Vagina (tissue), 2 donors: ENCODE data around the gene RIT2. TPM values are rescaled to one million over a fixed set of nuclear protein-coding genes. Genes with fewer than 3 reads are reported as not detected.

Source experiments
- DNase-seq, 2 donors: peaks; one replicate each; pipeline ENCODE4 v3.0.0-alpha.2; 2017; ENCODE audit errors: extremely low spot score in 2 of 2
- H3K27ac ChIP-seq: fragments of 200-600 bp; sonication (generic); one replicate; pipeline ENCODE4 v1.5.1; 2019
- H3K27me3 ChIP-seq: fragments of 200-600 bp; sonication (generic); one replicate; pipeline ENCODE4 v1.5.1; 2019
- H3K36me3 ChIP-seq, 2 donors: fragments of 200-600 bp; sonication (generic); one replicate each; pipeline ENCODE4 v1.5.1; 2017 to 2019
- H3K4me1 ChIP-seq: fragments of 200-600 bp; sonication (generic); one replicate; pipeline ENCODE4 v1.5.1; 2019
- H3K4me3 ChIP-seq, 2 donors: fragments of 200-600 bp; sonication (generic); 1 replicate in 1 of 2; 2 replicates in 1 of 2; pipeline ENCODE4 v1.5.1; 2016 to 2019
- H3K9me3 ChIP-seq: fragments of 200-600 bp; sonication (generic); one replicate; pipeline ENCODE4 v1.5.1; 2019
- POLR2A ChIP-seq, 2 donors: fragments of 450-650 bp; IDR thresholded peaks; one replicate each; pipeline ENCODE4 v1.6.1; 2017; ENCODE audit warnings: antibody characterized with exemption in 2 of 2, mild to moderate bottlenecking in 2 of 2, moderate library complexity in 2 of 2
- POLR2AphosphoS5 ChIP-seq, 2 donors: sonication (generic); formaldehyde crosslinking; IDR thresholded peaks; one replicate each; pipeline ENCODE4 v1.9.0; 2017; ENCODE audit warnings: antibody characterized with exemption in 2 of 2, mild to moderate bottlenecking in 2 of 2, low read depth in 1 of 2; ENCODE audit not compliant: insufficient read depth in 1 of 2
- intact Hi-C: fragments of 100-400 bp; cut with DNase I; formaldehyde crosslinking; loops from one replicate; pipeline ENCODE4 v1.15.1; 2023
- total RNA-seq: library from RNA; depleted of rRNA; stranded (reverse); fragments of >200 nt; gene quantifications from one replicate; pipeline ENCODE4 v1.2.3, GENCODE V29; 2016
- TF ChIP-seq, protein P1 (sequence below), 3 experiments: fragments of 450-650 bp in 2 of 3; fragments of 200-600 bp in 1 of 3; sonication (generic) in 1 of 3; IDR thresholded peaks; one replicate each; pipeline ENCODE4 v1.5.1; 2017 to 2019; ENCODE audit warnings: antibody characterized with exemption in 3 of 3, mild to moderate bottlenecking in 2 of 3, moderate library complexity in 2 of 3

RIT2 gene
- total RNA-seq, 1 donor from 2014 or later, result not detected

DNA sequence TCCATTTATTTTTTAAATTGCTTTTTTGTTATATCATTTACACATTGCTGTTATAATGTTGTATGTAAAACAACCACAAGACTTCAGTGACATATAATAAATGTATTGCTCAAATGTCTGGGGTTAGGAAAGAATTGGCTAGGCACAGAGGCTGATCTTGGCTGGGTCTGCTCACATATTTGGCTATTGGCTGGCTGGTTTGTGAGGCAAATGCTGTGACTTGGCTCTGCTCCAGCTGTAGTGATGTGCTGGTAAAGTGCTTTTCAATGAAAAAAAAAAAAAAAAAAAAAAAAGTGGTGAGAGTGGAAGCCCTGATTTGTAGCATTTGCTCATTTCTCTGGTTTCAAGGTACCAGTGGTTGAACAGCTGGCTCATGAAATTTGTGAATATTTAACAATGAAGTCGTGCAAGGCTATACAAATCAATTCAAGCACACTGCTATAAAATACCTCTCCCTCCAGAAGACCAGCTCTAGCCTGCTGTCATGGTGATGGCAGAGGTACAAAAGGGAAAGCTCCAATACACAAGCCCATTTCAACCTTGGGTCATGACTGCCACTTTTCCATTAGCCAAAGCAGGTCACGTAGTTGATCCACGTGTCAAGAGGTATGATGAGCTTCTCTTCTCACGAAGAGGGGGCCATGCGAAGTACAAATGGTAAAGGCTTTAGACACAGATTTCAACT, 43.7 kb upstream of the RIT2 start:
- H3K9me3 ChIP-seq, result no peaks in the 10 kb centered on the region
- H3K4me3 ChIP-seq, result no peak overlapping the region
- intact Hi-C loops, result no loop called here
- DNase-seq, result no peak
- no peak overlapping the region for H3K27ac ChIP-seq
- TF ChIP-seq POLR2AphosphoS5 (IDR thresholded peaks at IDR 0.05; ENCODE audit: insufficient read depth in 1 of 2, low read depth in 1 of 2) (no peak), POLR2A (IDR thresholded peaks at IDR 0.05) (no peak)
- TF ChIP-seq, protein P1, sequence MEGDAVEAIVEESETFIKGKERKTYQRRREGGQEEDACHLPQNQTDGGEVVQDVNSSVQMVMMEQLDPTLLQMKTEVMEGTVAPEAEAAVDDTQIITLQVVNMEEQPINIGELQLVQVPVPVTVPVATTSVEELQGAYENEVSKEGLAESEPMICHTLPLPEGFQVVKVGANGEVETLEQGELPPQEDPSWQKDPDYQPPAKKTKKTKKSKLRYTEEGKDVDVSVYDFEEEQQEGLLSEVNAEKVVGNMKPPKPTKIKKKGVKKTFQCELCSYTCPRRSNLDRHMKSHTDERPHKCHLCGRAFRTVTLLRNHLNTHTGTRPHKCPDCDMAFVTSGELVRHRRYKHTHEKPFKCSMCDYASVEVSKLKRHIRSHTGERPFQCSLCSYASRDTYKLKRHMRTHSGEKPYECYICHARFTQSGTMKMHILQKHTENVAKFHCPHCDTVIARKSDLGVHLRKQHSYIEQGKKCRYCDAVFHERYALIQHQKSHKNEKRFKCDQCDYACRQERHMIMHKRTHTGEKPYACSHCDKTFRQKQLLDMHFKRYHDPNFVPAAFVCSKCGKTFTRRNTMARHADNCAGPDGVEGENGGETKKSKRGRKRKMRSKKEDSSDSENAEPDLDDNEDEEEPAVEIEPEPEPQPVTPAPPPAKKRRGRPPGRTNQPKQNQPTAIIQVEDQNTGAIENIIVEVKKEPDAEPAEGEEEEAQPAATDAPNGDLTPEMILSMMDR (IDR thresholded peaks at IDR 0.05), result no peak
- no peaks in the 10 kb centered on the region for H3K4me1 ChIP-seq
- H3K27me3 ChIP-seq, result no peaks in the 10 kb centered on the region
- no peaks in the 10 kb centered on the region for H3K36me3 ChIP-seq

DNA sequence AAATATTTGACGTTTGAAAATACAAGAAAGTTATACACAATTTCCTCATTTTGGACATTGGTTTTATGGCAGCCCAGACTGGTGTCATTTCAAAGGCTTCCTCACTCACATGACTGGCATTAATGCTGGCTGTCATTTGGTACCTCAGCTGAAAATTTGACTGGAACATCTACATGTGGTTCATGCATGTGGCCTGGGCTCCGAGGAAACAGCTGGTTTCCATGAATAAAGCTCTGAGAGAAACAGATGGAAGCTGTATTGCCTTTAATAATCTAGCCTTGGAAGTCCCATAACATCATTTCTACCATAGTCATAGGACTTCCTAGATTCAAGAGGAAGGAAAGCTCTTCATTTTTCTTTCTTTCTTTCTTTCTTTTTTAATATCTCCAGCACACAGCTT, 42.9 kb upstream of the RIT2 start:
- Histone ChIP-seq H3K36me3 (no peaks in the 10 kb centered on the region), H3K4me3 (no peak overlapping the region), H3K27me3 (no peaks in the 10 kb centered on the region), H3K9me3 (no peaks in the 10 kb centered on the region), H3K4me1 (no peaks in the 10 kb centered on the region), H3K27ac (no peak overlapping the region)
- DNase-seq, result no peak
- TF ChIP-seq POLR2AphosphoS5 (IDR thresholded peaks at IDR 0.05; ENCODE audit: insufficient read depth in 1 of 2, low read depth in 1 of 2) (no peak), POLR2A (IDR thresholded peaks at IDR 0.05) (no peak)
- TF ChIP-seq, protein P1 (IDR thresholded peaks at IDR 0.05), result no peak
- intact Hi-C loops, result no loop called here

DNA sequence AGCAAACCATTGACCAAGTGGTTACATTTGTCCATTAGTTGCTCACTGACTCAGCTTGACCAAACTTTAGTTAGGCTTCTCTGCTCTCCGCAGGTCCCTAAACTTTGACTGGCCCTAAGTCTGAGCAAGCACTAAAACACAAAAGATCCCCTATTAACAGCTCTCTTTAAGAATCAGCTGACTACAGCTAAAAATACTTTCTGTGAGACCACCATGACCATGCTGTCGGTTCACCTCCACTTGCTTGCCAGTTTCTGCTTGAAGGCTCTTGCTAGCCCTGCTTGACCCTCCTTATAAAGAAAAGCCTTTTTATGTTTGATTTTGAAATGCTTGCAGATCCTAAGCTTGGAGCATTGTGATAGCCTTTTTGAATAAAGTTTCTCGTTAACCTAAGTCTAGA, 40.4 kb upstream of the RIT2 start:
- no peak overlapping the region for H3K27ac ChIP-seq
- H3K4me1 ChIP-seq, result no peaks in the 10 kb centered on the region
- no peak overlapping the region for H3K4me3 ChIP-seq
- H3K36me3 ChIP-seq, result no peaks in the 10 kb centered on the region
- intact Hi-C loops, result no loop called here
- no peaks in the 10 kb centered on the region for H3K27me3 ChIP-seq
- TF ChIP-seq POLR2AphosphoS5 (IDR thresholded peaks at IDR 0.05; ENCODE audit: insufficient read depth in 1 of 2, low read depth in 1 of 2), result no peak
- TF ChIP-seq, protein P1 (IDR thresholded peaks at IDR 0.05), result no peak
- TF ChIP-seq POLR2A (IDR thresholded peaks at IDR 0.05), result no peak
- no peaks in the 10 kb centered on the region for H3K9me3 ChIP-seq
- no peak for DNase-seq

DNA sequence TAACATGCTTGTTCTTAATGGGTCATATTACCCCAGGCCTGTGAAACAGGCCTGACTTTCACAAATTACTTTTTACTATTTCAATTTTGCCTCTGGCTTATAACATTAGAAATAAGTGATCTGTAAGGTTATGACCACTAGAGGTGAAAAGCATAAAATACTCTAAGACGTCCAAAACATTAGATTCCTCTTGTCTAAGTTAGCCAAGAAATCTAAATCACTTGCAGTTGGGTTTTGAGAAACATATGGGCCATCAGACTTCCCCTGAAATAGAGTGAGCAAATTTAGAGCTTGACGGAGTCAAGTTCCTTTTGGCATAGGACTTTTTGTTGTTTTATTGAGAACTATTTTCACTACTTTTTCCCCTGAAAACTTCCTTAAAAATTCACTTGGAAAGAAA, 32.7 kb upstream of the RIT2 start:
- H3K27ac ChIP-seq, result no peak overlapping the region
- H3K36me3 ChIP-seq, result no peaks in the 10 kb centered on the region
- no peaks in the 10 kb centered on the region for H3K27me3 ChIP-seq
- no peak overlapping the region for H3K4me3 ChIP-seq
- no peak for TF ChIP-seq POLR2AphosphoS5 (IDR thresholded peaks at IDR 0.05; ENCODE audit: insufficient read depth in 1 of 2, low read depth in 1 of 2)
- TF ChIP-seq POLR2A (IDR thresholded peaks at IDR 0.05), result no peak
- TF ChIP-seq, protein P1 (IDR thresholded peaks at IDR 0.05), result no peak
- intact Hi-C loops, result no loop called here
- H3K9me3 ChIP-seq, result no peaks in the 10 kb centered on the region
- no peak for DNase-seq
- H3K4me1 ChIP-seq, result no peaks in the 10 kb centered on the region

DNA sequence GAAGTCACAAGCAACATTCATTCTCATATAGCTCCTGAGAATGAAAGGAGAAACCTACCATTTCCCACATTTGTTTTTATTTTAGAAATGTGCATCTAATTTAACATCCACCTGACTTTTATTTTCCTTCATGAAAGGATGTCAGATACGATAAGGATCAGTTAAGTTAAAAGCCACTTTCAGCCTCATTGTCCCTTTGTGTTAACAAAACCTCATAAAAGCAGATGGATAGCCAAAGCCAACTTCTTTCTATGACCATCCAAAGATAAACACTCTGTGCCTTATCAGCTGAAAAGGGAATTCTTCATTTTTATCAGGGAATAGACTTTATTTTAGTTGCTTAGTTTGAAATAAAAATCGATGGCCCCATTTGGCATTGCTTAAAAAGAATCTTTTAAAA, 25.7 kb upstream of the RIT2 start:
- no peak for DNase-seq

More for the DNA sequence above, 25.7 kb upstream of the RIT2 start:
- Histone ChIP-seq H3K27me3 (no peaks in the 10 kb centered on the region), H3K4me1 (no peaks in the 10 kb centered on the region), H3K4me3 (no peak overlapping the region), H3K27ac (no peak overlapping the region), H3K36me3 (no peaks in the 10 kb centered on the region), H3K9me3 (no peaks in the 10 kb centered on the region)
- intact Hi-C loops, result no loop called here
- TF ChIP-seq POLR2A (IDR thresholded peaks at IDR 0.05), result no peak
- TF ChIP-seq POLR2AphosphoS5 (IDR thresholded peaks at IDR 0.05; ENCODE audit: insufficient read depth in 1 of 2, low read depth in 1 of 2), result no peak
- TF ChIP-seq, protein P1 (IDR thresholded peaks at IDR 0.05), result no peak
